ENCODE data around the gene C14orf180. TPM values are rescaled to one million over a fixed set of nuclear protein-coding genes. Genes with fewer than 3 reads are reported as not detected.

Gene C14orf180
- total and polyA plus RNA-seq, 10 of the 15 experiments (the other 5 are each of a cell fraction or from before 2014, with no cell fraction given): not detected

DNA sequence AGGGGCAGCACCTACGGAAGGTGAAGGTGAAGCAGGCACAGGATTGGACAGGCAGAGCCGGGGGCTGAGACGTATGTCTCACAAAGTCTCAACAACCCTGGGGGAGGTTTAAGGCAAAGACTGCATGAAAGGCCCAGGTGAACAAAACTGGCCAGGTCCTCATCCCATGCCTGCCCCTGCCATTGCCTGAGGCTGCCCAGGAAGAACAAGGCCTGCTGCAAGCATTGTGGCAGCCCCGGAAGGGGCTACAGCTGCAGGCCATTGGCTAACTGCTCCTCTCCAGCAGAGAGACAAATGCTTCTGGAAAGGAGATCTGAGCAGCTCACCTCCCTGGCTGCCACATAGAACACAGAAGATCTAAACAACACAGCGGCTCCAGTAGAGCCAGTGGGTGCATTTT, 45.4 kb downstream of the C14orf180 start:
- no peak for TF ChIP-seq JUNB (IDR thresholded peaks at IDR 0.05)
- TF ChIP-seq, protein P1, sequence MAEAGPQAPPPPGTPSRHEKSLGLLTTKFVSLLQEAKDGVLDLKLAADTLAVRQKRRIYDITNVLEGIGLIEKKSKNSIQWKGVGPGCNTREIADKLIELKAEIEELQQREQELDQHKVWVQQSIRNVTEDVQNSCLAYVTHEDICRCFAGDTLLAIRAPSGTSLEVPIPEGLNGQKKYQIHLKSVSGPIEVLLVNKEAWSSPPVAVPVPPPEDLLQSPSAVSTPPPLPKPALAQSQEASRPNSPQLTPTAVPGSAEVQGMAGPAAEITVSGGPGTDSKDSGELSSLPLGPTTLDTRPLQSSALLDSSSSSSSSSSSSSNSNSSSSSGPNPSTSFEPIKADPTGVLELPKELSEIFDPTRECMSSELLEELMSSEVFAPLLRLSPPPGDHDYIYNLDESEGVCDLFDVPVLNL (IDR thresholded peaks at IDR 0.05; ENCODE audit: low read depth, low read length): no peak
- TF ChIP-seq SMAD5 (IDR thresholded peaks at IDR 0.05; ENCODE audit: low read depth): no peak
- no peak for TF ChIP-seq STAT1 (conservative IDR thresholded peaks at IDR 0.05)
- TF ChIP-seq PML (IDR thresholded peaks at IDR 0.05; ENCODE audit: low read length): no peak
- TF ChIP-seq MYC (IDR thresholded peaks at IDR 0.05; ENCODE audit: insufficient read depth, insufficient read length, insufficient replicate concordance, low read length, severe bottlenecking): no peak
- TF ChIP-seq ZNF24 (IDR thresholded peaks at IDR 0.05): no peak
- TF ChIP-seq ZZZ3 (IDR thresholded peaks at IDR 0.05; ENCODE audit: control insufficient read depth, insufficient read length, low read depth): no peak
- TF ChIP-seq, protein P2, sequence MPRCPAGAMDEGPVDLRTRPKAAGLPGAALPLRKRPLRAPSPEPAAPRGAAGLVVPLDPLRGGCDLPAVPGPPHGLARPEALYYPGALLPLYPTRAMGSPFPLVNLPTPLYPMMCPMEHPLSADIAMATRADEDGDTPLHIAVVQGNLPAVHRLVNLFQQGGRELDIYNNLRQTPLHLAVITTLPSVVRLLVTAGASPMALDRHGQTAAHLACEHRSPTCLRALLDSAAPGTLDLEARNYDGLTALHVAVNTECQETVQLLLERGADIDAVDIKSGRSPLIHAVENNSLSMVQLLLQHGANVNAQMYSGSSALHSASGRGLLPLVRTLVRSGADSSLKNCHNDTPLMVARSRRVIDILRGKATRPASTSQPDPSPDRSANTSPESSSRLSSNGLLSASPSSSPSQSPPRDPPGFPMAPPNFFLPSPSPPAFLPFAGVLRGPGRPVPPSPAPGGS (IDR thresholded peaks at IDR 0.05; ENCODE audit: borderline replicate concordance, insufficient read depth, low read depth, low read length, poor library complexity, severe bottlenecking): no peak
- no peak for TF ChIP-seq SUZ12 (IDR thresholded peaks at IDR 0.05; ENCODE audit: unreplicated experiment)
- TF ChIP-seq NFIC (IDR thresholded peaks at IDR 0.05; ENCODE audit: low read depth, low read length): no peak
- TF ChIP-seq TBL1XR1 (IDR thresholded peaks at IDR 0.05; ENCODE audit: low read depth, low read length): no peak
- TF ChIP-seq CEBPB (IDR thresholded peaks at IDR 0.05; ENCODE audit: borderline replicate concordance in 1 of 2, low read depth in 2 of 2, low read length in 2 of 2): no peak
- TF ChIP-seq, protein P3, sequence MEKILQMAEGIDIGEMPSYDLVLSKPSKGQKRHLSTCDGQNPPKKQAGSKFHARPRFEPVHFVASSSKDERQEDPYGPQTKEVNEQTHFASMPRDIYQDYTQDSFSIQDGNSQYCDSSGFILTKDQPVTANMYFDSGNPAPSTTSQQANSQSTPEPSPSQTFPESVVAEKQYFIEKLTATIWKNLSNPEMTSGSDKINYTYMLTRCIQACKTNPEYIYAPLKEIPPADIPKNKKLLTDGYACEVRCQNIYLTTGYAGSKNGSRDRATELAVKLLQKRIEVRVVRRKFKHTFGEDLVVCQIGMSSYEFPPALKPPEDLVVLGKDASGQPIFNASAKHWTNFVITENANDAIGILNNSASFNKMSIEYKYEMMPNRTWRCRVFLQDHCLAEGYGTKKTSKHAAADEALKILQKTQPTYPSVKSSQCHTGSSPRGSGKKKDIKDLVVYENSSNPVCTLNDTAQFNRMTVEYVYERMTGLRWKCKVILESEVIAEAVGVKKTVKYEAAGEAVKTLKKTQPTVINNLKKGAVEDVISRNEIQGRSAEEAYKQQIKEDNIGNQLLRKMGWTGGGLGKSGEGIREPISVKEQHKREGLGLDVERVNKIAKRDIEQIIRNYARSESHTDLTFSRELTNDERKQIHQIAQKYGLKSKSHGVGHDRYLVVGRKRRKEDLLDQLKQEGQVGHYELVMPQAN (conservative IDR thresholded peaks at IDR 0.05): no peak
- no peak for TF ChIP-seq BCL11A (IDR thresholded peaks at IDR 0.05; ENCODE audit: low read depth, low read length)
- TF ChIP-seq CBFB (IDR thresholded peaks at IDR 0.05; ENCODE audit: low read depth): no peak
- no peak for TF ChIP-seq CREM (IDR thresholded peaks at IDR 0.05; ENCODE audit: low read depth)
- no peak for TF ChIP-seq TARDBP (IDR thresholded peaks at IDR 0.05; ENCODE audit: borderline replicate concordance)
- Histone ChIP-seq H3K4me2 (ENCODE audit: control insufficient read depth, insufficient read depth) (no peak overlapping the region), H3K9me3 (replicated peaks; ENCODE audit: control insufficient read depth, insufficient read depth, low read length) (peaks cover 2% of the 10 kb centered on the region; the same call in 2 of the 3 replicates), H3K27me3 (replicated peaks in 1 of 2; ENCODE audit: control insufficient read depth in 2 of 2, insufficient read depth in 2 of 2, low read length in 1 of 2) (peaks cover 0 to 3% of the 10 kb centered on the region in 2 experiments; a peak in 2 of 4 replicates), H3K79me2 (ENCODE audit: control insufficient read depth, insufficient read depth, low read length) (no peaks in the 10 kb centered on the region), H2AFZ (ENCODE audit: control insufficient read depth, low read depth, low read length) (no peak overlapping the region), H3K9ac (ENCODE audit: control insufficient read depth, insufficient read depth, low read length) (no peak overlapping the region), H3K4me1 (ENCODE audit: control insufficient read depth, insufficient read depth, low read length) (no peaks in the 10 kb centered on the region), H4K20me1 (ENCODE audit: control insufficient read depth, insufficient read depth) (no peaks in the 10 kb centered on the region), H3K4me3 (no peak overlapping the region), H3K27ac (ENCODE audit: control insufficient read depth, insufficient read depth) (no peak overlapping the region), H3K36me3 (ENCODE audit: control insufficient read depth in 2 of 2, insufficient read depth in 2 of 2, low read length in 1 of 2) (no peaks in the 10 kb centered on the region)
- ChIA-PET POLR2A (no interaction called here), SMC1A (ENCODE audit: uncharacterized antibody, unreplicated experiment) (no interaction called here), RAD21 (ENCODE audit: unreplicated experiment) (no interaction called here), CTCF (no interaction called here)
- no peak for FAIRE-seq
- no peak for ATAC-seq
- WGBS (ENCODE audit: insufficient coverage, insufficient replicate concordance, low lambda C conversion rate, missing lambda C conversion rate): 55% methylated on average over 5 of the region's 5 CpGs
- in situ Hi-C loops (cut with MboI) (no loop called here), intact Hi-C loops (cut with micrococcal nuclease; ENCODE audit: unreplicated experiment) (no loop called here)
- no TSS peak for BruUV-seq (replicated peaks)
- no peak for DNase-seq (ENCODE audit: low read depth, low spot score)

Measured in GM12878 (cell line).